Ectodermal cell (in vitro differentiated cells): Measurements from ENCODE around the gene TRIM40.
"Not testable (repeated sequence)": the region's sequence is repeated elsewhere in the genome, so short reads cannot be mapped to it uniquely, and the experiment has no call there.

Source experiments
- H3K27ac ChIP-seq: 2 replicates; pipeline ENCODE4 v1.7.0; 2013; ENCODE audit warnings: mild to moderate bottlenecking, low read depth, low read length; ENCODE audit not compliant: insufficient read depth, poor library complexity, severe bottlenecking
- H3K27me3 ChIP-seq: 2 replicates; pipeline ENCODE4 v1.7.0; 2013; ENCODE audit warnings: mild to moderate bottlenecking, low read length; ENCODE audit not compliant: insufficient read depth, control insufficient read depth, poor library complexity, severe bottlenecking
- H3K36me3 ChIP-seq: one replicate; pipeline ENCODE4 v1.7.0; 2013; ENCODE audit warnings: low read length; ENCODE audit not compliant: control insufficient read depth, insufficient read depth
- H3K4me1 ChIP-seq: one replicate; pipeline ENCODE4 v1.7.0; 2013; ENCODE audit warnings: low read length; ENCODE audit not compliant: control insufficient read depth, insufficient read depth
- H3K4me3 ChIP-seq: 2 replicates; pipeline ENCODE4 v1.7.0; 2013; ENCODE audit warnings: low read depth, low read length, control low read depth; ENCODE audit not compliant: insufficient read depth
- H3K9me3 ChIP-seq: 2 replicates; pipeline ENCODE4 v1.7.0; 2013; ENCODE audit warnings: mild to moderate bottlenecking, low read length, moderate library complexity; ENCODE audit not compliant: control insufficient read depth
- WGBS, 2 experiments: methylation state at CpG; one replicate each; pipeline ENCODE4 v1.1.7; 2013; ENCODE audit warnings: missing lambda C conversion rate in 2 of 2; 5-methylcytosine and 5-hydroxymethylcytosine counted together

The TRIM40 gene

DNA sequence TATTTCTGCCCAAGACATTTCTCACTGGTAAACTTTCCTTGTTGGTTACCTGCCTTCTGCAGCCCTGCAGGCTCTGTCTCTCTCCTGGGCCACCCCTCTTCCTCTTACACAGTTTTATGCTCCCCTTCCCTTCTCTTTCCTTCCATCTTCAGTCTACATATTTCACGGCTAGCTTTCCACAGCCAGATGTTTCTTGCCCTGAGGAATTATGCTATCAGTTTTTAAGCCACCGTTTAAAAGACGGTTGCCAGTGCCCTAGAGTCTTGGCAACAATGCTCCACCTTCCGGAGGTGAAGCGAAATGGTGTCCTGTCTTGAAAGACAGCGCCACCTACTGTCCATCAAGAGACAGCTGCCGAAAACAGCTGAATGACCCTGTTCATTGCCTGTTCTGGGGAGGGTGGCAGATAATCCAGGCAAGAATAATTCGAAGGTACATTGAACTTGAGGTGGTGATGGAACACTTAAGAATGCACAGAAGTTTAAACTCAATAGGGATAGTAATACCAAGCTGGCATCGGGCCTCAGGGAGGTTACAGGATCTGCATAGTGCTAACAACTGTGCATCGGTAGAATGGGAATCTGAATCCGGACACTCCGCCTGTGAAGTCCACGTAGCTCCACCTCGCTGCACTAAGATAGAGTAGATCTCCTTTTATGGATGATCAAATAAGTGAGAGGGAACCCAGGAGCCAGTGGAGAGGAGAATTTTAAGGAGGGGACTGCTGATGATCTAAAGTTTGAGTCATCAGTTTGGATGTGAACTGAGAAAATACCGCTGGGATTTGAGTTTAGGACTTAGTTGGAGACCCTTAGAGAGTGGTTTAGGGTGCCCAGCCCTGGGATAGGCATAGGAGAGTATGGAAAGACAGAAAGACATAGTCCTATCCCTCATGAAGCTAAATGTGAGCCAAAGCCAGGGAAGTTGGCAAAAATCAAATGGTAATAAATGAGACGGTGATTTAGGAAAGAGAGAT is 4.8 kb upstream of the TRIM40 start:
- WGBS, 2 experiments, result 41 to 42% methylated on average over 16 of the region's 16 CpGs
- H3K36me3 ChIP-seq, result no peaks in the 10 kb centered on the region

DNA sequence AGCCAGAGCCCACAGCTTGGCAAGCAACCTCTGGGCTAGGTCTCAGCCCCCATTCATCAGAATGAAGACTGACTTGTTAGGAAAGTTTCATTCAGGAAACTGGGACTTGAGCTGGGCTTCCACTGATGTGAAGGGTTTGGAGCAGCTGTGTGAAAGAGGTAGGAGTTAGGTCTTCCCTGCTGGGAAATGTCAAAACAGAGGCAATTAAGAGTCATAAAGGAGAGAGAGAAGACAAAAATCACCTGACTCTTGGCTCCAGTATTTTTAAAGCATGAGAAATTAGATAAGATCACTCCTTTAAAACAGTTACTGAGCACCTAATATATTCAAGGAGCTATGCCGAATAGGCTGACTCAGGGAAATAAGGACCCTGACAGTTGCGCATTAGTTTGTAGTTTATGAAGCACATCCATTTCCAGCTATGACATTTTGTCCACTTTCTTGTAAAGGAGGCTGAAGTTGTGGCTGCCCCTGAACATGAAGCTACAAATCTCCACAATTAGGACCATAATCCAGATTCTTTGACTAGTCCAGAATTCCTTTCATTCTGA is 3.9 kb upstream of the TRIM40 start:
- H3K4me1 ChIP-seq, result no peaks in the 10 kb centered on the region
- WGBS, 2 experiments, result 88 to 98% methylated on average over 2 of the region's 2 CpGs
- no peaks in the 10 kb centered on the region for H3K9me3 ChIP-seq
- no peak overlapping the region for H3K27ac ChIP-seq
- H3K4me3 ChIP-seq, result no peak overlapping the region
- peaks cover 63% of the 10 kb centered on the region for H3K27me3 ChIP-seq
- no peaks in the 10 kb centered on the region for H3K36me3 ChIP-seq

More for the DNA sequence above, 4.8 kb upstream of the TRIM40 start:
- Histone ChIP-seq H3K9me3 (no peaks in the 10 kb centered on the region), H3K4me1 (no peaks in the 10 kb centered on the region), H3K27ac (no peak overlapping the region), H3K4me3 (no peak overlapping the region), H3K27me3 (peaks cover 72% of the 10 kb centered on the region)

- 60 to 100% methylated on average over 1 of the region's 2 CpGs for WGBS, 2 experiments
- no peaks in the 10 kb centered on the region for H3K36me3 ChIP-seq
- no peaks in the 10 kb centered on the region for H3K9me3 ChIP-seq
- no peak overlapping the region for H3K27ac ChIP-seq
- no peaks in the 10 kb centered on the region for H3K4me1 ChIP-seq
- peaks cover 32% of the 10 kb centered on the region for H3K27me3 ChIP-seq
- H3K4me3 ChIP-seq, result no peak overlapping the region
Observed at GRCh38 chr6:30135147-30135546, 793 bp upstream of the TRIM40 start.

- H3K4me3 ChIP-seq, result no peak overlapping the region
- no peaks in the 10 kb centered on the region for H3K9me3 ChIP-seq
- no peaks in the 10 kb centered on the region for H3K4me1 ChIP-seq
- 90 to 92% methylated on average over 11 of the region's 11 CpGs for WGBS, 2 experiments
- no peaks in the 10 kb centered on the region for H3K36me3 ChIP-seq
- no peak overlapping the region for H3K27ac ChIP-seq
- H3K27me3 ChIP-seq, result peaks cover 16% of the 10 kb centered on the region
Observed at GRCh38 chr6:30136570-30137286, 788 bp downstream of the TRIM40 start.

GRCh38 chr6:30140240-30140639 is 4.3 kb downstream of the TRIM40 start:
- 80% methylated on average over 8 of the region's 8 CpGs for WGBS, 2 experiments
- H3K27ac ChIP-seq, H3K9me3 ChIP-seq, H3K4me3 ChIP-seq, H3K36me3 ChIP-seq, H3K4me1 ChIP-seq, H3K27me3 ChIP-seq: not testable (repeated sequence)

DNA sequence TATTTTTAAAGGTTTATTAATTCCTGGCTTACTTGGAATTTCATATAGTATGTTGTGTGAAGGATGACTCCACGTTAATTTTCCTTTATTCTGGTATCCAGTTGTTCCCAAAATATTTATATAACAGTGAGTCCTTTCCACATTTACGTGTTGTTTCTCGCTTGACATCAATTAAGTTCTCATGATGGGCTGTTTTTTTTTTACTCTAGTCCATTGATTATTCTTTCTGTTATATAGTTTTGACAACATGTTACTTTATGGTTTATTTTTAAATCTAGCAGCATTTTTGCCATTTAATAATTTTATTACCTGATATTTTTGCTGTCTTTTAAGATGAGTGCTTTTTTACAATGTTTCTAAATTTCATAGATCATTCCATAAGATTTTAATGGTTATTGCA is 6.7 kb downstream of the TRIM40 start:
- H3K4me3 ChIP-seq, result no peak overlapping the region
- H3K9me3 ChIP-seq, result no peaks in the 10 kb centered on the region
- no peaks in the 10 kb centered on the region for H3K36me3 ChIP-seq
- H3K4me1 ChIP-seq, result no peaks in the 10 kb centered on the region
- 96% methylated on average over 3 of the region's 3 CpGs; no CpG with 5 or more reads in 1 of the 2 experiments for WGBS, 2 experiments
- H3K27me3 ChIP-seq, result no peaks in the 10 kb centered on the region
- H3K27ac ChIP-seq, result no peak overlapping the region

- no peaks in the 10 kb centered on the region for H3K27me3 ChIP-seq
- no peaks in the 10 kb centered on the region for H3K9me3 ChIP-seq
- H3K4me3 ChIP-seq, result no peak overlapping the region
- no peaks in the 10 kb centered on the region for H3K4me1 ChIP-seq
- H3K27ac ChIP-seq, result no peak overlapping the region
- H3K36me3 ChIP-seq, result no peaks in the 10 kb centered on the region
- WGBS, 2 experiments, result 81 to 82% methylated on average over 2 of the region's 2 CpGs
Observed at GRCh38 chr6:30143780-30144179, 7.8 kb downstream of the TRIM40 start.

DNA sequence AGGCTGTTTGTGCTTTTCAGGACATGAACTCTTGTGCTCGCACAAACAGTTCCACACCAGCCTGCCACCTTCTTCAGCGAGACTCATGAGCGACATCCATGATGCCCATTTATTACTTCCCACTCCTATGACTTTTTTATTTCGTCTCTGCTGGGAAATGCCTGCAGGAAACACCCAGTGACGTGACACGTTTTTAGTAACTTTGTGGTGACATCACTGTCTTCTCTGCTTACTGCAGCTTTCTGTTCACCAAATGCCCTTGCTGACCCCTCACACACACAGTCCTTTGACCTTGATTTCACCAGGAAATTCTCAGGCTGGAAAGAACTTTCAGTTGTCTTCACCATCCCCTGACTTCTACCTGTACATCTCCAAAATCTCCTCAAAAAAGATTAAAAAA is 8.9 kb downstream of the TRIM40 start:
- no peaks in the 10 kb centered on the region for H3K9me3 ChIP-seq
- no peaks in the 10 kb centered on the region for H3K27me3 ChIP-seq

DNA sequence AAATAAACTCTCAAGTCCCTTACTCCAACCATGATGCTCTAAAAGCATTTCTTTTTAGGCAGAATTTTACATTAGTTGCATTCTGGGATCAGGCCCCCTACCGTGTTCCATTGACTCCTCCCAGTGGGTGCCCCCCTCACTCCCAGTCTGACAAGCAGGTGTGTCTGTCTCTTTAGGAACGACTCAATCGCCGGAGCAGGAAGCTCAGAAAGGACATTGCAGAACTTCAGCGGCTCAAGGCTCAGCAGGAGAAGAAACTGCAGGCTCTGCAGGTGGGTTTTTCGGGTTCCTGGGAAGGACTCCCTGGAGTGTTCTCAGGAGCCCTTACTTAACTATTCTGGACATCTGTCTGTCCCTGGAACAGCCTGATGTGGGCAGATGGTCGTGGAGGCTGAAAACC is 9.9 kb downstream of the TRIM40 start:
- Histone ChIP-seq H3K36me3 (no peaks in the 10 kb centered on the region), H3K27me3 (no peaks in the 10 kb centered on the region), H3K9me3 (no peaks in the 10 kb centered on the region), H3K4me1 (no peaks in the 10 kb centered on the region), H3K4me3 (no peak overlapping the region), H3K27ac (no peak overlapping the region)
- WGBS, 2 experiments, result 43 to 45% methylated on average over 7 of the region's 7 CpGs

More for the DNA sequence above, 8.9 kb downstream of the TRIM40 start:
- Histone ChIP-seq H3K36me3 (no peaks in the 10 kb centered on the region), H3K4me1 (no peaks in the 10 kb centered on the region), H3K27ac (no peak overlapping the region), H3K4me3 (no peak overlapping the region)
- WGBS, 2 experiments, result 89 to 92% methylated on average over 6 of the region's 6 CpGs

DNA sequence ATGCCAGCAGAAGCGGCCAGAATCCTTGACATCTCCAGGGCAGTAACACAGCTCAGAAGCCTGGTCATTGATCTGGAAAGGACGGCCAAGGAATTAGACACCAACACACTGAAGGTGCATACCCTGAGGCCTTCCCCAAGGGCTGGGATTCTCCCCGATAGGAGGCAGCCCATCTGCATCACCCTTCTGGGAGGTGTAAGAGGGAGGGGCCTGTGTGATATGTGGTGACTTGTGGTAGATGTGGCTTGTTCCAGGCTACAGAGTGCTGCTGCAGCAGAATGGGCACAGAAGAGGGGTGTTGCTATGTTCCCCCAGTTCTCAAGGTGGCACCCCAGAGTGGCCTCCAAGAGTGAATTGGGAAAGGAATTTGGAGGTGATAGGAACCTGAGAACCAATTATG is 11.2 kb downstream of the TRIM40 start:
- Histone ChIP-seq H3K4me1 (no peaks in the 10 kb centered on the region), H3K27ac (no peak overlapping the region), H3K36me3 (no peaks in the 10 kb centered on the region), H3K9me3 (no peaks in the 10 kb centered on the region), H3K4me3 (no peak overlapping the region), H3K27me3 (no peaks in the 10 kb centered on the region)
- 88 to 95% methylated on average over 3 of the region's 3 CpGs for WGBS, 2 experiments
